ENCODE results near the gene TSSC4.

TSSC4 gene

DNA sequence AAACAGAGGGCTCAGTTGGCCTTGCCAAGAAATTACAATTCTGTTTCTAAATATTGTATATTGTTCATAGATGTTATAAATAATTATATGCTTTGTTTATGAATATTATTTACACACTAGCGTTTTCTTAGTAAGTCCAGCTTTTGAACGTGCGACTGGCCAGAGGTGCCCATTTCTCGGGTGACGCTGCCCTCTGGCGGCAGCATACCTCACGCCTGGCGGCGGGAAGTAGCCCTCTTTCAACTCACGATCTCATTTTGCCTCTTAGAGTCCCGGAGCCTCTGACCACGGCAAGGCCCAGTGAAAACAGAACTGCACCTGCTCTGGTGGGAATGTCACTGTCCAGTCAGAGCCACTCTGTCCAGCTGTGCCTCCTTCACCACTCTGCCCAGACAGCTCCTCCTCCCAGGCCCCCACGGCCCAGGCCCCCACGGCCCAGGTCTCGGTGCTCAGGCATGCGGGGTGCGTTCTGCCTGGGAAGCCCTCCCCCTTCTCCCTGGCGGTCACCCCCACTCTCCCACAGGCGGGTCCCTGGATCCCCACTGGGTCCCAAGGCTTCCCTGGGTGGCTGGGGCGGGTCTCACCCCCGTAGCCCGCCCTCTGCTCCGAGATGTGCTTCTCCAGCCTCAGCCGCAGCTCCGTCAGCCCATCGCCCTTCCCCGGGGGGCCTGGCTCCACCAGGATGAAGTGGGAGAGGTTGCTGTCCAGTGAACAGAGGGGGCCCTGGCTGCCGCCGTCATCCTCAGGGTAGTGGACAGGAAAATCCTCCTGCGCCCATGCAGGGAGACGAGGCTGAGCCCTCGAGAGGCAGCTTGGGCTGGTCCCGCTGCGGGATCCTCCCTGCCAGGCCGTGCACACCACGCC, 19.3 kb downstream of the TSSC4 start:
- peak overlapping the region; percentile 94 to 98 (median 94) for H3K27ac Mint-ChIP-seq
- no peaks in the 10 kb centered on the region for H3K36me3 Mint-ChIP-seq (ENCODE audit: low read depth)
- H3K9me3 Mint-ChIP-seq, result no peaks in the 10 kb centered on the region
- no peaks in the 10 kb centered on the region for H3K27me3 Mint-ChIP-seq (ENCODE audit: low read depth)
- H3K4me3 Mint-ChIP-seq, result peak overlapping the region in 1 of 3 experiments; percentile 32
- TF ChIP-seq, protein P1, sequence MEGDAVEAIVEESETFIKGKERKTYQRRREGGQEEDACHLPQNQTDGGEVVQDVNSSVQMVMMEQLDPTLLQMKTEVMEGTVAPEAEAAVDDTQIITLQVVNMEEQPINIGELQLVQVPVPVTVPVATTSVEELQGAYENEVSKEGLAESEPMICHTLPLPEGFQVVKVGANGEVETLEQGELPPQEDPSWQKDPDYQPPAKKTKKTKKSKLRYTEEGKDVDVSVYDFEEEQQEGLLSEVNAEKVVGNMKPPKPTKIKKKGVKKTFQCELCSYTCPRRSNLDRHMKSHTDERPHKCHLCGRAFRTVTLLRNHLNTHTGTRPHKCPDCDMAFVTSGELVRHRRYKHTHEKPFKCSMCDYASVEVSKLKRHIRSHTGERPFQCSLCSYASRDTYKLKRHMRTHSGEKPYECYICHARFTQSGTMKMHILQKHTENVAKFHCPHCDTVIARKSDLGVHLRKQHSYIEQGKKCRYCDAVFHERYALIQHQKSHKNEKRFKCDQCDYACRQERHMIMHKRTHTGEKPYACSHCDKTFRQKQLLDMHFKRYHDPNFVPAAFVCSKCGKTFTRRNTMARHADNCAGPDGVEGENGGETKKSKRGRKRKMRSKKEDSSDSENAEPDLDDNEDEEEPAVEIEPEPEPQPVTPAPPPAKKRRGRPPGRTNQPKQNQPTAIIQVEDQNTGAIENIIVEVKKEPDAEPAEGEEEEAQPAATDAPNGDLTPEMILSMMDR (IDR thresholded peaks at IDR 0.05; ENCODE audit: unreplicated experiment in 3 of 3), result peak; percentile 78 to 89 (median 86)
- H3K4me1 Mint-ChIP-seq, result no peaks in the 10 kb centered on the region

DNA sequence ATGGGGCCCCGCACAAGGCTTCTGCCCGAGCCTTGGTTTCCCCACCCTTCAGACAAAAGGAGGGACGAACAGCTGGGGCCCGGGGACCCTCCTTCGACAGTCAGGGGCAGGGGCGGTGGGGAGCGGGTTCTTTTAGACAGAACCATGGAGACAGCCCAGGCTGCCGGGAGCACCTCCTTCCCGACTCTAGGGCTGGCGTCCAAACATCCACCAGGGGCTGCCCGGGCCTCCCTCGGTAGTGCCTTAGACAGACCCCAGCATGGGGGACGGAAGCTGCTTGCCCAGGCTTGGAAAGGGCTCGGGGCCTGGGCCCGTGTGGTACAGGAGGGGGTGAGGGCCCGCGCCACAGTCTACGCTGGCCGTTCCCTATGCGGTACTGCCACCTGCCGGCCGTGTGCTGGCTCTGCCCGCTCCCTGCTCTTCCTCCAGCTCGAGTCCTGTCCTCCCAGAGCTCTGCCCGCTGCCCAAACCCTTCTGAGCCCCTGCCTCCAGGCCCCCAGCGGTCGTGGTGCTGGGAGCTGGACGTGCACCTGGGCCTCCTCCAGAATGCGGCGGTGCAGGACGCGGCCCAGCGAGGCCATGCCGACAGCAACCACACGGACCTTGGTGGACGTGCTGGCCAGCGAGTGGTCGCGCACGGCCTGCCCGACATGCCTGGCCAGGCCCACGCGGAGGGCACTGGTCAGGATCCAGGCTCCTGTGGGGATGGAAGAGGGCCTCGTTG, 20.1 kb downstream of the TSSC4 start:
- TF ChIP-seq, protein P1 (IDR thresholded peaks at IDR 0.05; ENCODE audit: unreplicated experiment in 3 of 3), result peak; percentile 95 to 96 (median 95)
- Mint-ChIP-seq H3K4me3 (no peak overlapping the region), H3K27me3 (ENCODE audit: low read depth) (no peaks in the 10 kb centered on the region), H3K9me3 (no peaks in the 10 kb centered on the region), H3K4me1 (no peaks in the 10 kb centered on the region), H3K36me3 (ENCODE audit: low read depth) (no peaks in the 10 kb centered on the region), H3K27ac (peak overlapping the region in 2 of 3 experiments; percentile 75 to 94)

DNA sequence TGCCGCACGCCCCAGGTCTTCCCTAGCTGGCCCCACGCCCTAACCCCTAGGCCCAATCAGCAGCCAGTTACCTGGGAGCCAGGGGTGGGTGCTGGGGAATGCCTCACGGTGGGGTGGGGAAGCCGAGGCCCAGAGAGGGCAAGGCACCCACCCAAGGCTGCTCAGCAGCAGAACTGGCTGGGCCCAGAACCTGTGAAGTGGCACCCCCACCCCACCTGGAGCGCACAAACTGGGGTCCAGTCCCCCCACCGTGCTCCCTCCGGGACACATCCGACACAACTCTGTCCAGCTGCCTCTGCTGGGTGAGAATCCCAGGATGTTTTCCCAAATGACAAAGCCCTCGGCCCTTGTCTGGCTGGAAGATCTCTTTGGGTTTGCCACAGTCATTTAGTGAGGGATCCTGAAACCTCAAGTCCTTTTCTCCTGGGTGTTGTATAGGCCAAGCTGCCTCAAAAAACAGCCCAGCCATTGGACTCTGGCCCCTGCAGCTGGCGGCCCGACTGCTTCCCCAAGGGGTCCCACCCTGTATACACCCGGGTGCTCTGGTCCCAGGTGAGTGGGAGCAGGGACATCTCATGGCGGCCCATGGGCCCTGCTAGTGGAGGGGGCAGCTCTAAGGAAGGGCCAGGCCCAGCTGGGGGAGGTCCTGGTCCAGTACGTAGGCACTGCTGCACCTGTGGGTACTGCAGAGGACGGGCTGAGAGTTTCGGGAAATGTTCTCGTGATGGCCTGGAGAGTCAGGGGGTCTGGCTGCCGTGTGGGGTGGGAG, 20.9 kb downstream of the TSSC4 start:
- Mint-ChIP-seq H3K36me3 (ENCODE audit: low read depth) (no peaks in the 10 kb centered on the region), H3K4me1 (no peaks in the 10 kb centered on the region), H3K4me3 (no peak overlapping the region), H3K27me3 (ENCODE audit: low read depth) (no peaks in the 10 kb centered on the region), H3K9me3 (no peaks in the 10 kb centered on the region), H3K27ac (peak overlapping the region in 2 of 3 experiments; percentile 48 to 54)
- TF ChIP-seq, protein P1 (IDR thresholded peaks at IDR 0.05; ENCODE audit: unreplicated experiment in 3 of 3), result no peak

DNA sequence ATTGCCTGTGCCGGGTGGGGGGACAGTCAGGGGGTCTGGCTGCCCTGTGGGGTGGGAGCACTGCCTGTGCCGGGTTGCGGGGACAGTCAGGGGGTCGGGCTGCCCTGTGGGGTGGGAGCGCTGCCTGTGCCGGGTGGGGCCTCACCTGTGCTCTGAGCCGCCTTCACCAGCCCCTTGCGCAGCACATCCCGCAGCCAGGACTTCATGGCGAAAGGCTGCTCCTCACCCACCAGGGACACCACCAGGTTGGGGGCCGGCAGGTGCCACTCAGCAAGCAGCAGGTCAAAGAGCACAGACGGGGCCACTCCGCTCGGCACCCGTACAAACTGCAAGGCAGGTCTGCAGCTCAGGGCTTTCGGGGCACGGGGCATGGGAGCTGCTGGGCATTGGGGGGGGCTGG, 21.4 kb downstream of the TSSC4 start:
- Mint-ChIP-seq H3K4me1 (no peaks in the 10 kb centered on the region), H3K27me3 (ENCODE audit: low read depth) (no peaks in the 10 kb centered on the region), H3K36me3 (ENCODE audit: low read depth) (no peaks in the 10 kb centered on the region), H3K9me3 (no peaks in the 10 kb centered on the region), H3K27ac (no peak overlapping the region), H3K4me3 (no peak overlapping the region)
- TF ChIP-seq, protein P1 (IDR thresholded peaks at IDR 0.05; ENCODE audit: unreplicated experiment in 3 of 3), result no peak

DNA sequence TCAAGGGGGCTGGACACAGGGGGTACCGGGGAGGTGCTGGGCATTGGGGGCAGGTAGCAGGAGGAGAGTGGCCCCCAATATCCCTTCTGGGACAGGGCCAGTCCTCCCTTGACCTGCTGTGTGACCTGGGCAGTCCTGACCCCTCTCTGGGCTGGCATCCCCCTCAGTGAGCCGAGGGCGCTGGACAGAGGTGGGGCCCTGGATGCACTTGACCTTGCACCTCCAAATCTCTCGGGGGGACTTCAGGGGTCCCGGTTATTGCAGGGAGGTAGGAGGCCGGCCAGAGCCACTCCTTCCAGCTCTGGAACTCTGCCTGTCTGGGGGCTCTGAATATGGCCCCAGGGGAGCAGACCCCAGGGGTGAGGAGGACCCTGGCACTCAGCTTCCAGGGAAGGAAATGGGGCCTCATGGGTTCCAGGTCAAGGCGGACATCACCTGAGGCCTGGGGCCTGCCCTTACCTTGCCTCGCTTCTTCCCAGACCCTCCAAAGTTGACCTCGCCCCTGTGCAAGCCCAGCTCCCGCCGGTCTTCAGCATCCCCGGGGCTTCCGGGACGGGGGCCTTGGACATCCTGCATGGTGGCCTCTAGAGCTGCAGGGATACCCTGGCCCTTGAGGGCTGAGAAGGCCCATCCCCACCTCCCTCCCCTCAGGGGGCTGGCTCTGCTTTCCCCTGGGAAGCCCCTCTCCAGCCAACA, 22.1 kb downstream of the TSSC4 start:
- Mint-ChIP-seq H3K4me3 (no peak overlapping the region), H3K27ac (no peak overlapping the region), H3K9me3 (no peaks in the 10 kb centered on the region), H3K27me3 (ENCODE audit: low read depth) (no peaks in the 10 kb centered on the region), H3K36me3 (ENCODE audit: low read depth) (no peaks in the 10 kb centered on the region), H3K4me1 (no peaks in the 10 kb centered on the region)
- TF ChIP-seq, protein P1 (IDR thresholded peaks at IDR 0.05; ENCODE audit: unreplicated experiment in 3 of 3), result no peak
